Brain pericyte (primary cell): ENCODE measurements around the gene EARS2.
"Not testable (repeated sequence)": the region's sequence is repeated elsewhere in the genome, so short reads cannot be mapped to it uniquely, and the experiment has no call there.

Experiments used
- DNase-seq: peaks from one replicate; pipeline ENCODE4 v3.0.0-alpha.2; 2012; ENCODE audit warnings: low read depth, low spot score

EARS2 gene

DNA sequence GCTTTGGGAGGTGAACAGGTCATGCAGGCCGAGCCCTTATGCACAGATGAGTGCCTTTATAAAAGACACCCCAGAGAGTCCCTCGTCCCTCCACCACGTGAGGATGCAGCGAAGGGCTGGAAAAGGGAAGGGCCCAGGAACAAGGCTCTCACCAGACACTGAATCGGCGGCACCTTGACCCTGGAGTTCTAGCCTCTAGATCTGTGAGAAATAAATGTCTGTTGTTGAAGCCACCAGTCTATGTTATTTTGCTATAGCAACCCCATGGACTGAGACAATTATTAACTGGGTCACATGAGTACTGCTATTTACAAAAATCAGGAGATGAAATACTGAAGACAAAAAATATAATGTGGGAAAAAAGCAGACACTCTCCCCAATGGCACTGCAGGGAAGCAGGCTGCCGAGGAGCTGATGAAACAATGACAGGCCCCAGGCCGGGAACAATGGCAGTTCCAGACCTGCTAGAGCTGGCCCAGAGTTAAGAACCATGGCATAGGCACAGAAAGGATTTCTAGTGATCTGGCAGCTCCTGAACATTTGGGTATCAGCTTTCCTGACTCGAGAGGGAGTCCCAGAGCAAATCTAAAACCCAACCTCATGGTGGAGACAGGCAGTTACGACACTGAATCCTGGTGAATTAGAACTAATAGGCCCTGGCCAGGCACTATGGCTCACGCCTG lies 29.0 kb downstream of the EARS2 start:
- DNase-seq: no peak

DNA sequence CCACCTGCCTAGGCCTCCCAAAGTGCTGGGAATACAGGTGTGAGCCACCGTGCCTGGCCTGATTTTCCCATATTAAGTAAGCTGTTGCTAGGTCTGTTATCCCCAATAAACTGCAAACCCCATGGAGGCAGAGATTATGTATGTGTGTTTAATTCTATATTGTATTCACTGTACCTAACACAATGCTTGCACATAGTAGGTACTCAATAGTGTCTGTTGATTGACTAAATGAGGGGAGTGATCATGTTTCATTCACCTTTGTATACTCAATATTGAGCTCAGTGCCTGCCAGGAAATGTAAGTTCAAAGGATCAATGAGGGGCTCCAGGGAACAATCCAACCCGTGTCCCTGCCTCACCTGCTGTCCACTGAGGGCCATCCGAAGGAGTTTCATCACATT lies 32.3 kb downstream of the EARS2 start:
- no peak for DNase-seq

DNA sequence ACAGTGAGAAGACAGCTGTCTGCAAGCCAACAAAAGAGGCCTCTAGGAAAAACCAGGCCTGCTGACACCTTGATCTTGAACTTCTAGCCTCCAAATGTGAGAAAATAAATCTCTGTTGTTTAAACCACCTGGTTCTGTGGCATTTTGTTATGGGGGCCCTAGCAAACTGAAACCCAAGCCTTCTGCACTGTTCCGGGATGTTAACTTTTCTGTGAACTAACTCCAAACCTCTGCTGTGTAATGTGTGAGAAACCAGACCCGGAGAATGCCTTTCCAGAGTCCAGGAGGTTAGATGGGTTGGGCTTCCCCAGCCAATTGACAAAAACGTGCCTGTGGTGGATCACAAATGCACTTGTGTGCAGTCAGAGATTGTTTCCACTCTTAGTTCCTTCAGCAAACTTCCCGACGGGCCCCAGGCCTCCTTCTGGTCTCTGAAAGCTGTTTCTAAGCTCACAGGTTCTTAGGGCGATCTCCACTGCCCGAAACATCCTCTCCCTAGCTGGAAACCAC lies 33.2 kb downstream of the EARS2 start:
- DNase-seq: no peak

DNA sequence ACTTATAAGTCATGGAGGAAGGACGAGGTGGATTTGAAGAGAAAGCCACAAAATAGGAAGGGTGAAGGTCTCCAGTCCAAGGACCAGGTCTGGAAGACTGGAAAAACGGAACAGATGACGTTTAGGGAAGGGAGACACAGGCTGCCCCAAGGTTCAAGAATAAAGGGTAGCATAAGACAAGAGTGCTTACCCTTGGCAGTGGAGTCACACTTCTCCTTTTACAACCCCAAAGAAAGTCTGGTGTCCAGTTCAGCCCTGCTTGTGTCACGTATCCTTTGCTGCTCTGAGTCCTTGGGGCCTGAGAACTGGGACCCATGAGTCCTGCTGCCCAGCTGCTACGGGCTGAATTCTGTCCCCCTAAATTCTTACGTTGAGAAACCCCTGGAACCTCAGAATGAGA lies 33.8 kb downstream of the EARS2 start:
- DNase-seq: no peak

DNA sequence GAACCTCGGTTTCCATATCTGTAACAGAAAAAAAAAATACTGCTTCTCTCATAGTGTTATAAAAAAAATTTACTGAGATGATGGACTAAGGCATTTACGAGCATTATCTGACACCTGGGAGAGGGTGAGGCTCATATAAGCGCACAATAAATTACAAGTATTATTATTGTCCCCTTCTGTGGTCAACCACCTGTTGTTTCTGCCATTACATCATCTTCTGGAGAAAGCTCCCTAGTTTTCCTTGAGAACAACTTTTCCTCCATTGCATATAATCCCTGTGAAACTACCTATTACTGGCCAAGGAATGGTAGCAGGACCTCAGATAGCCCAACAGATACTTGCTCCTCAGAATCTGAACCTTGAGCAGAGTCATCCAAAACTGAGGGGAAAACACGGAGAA lies 35.2 kb downstream of the EARS2 start:
- DNase-seq: no peak

DNA sequence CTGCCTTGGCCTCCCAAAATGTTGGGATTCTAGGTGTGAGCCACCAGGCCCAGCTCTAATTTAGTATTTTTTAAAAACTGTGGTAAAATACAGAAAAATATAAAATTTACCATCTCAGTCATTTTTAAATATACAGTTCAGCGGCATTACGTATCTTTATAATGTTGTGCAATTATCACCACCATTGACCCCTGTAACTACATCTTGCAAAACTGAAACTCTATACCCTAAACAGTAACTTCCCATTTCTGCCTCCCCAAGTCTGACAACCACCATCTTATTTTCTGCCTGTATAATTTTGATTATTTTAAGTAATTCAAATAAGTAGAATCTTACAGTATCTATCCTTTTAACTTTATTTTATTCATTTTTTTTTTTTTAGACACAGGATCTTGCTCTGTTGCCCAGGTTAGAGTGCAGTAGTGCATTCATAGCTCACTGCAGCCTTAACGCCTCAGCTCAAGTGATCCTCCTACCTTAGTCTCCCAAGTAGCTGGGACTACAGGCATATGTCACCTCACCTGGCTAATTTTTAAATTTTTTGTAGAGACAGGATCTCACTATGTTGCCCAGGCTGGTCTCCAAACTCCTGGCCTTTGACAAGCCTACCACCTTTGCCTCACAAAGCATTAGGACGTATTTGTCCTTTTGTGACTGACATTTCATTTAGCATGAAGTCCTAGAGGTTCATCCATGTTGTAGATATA lies 36.0 kb downstream of the EARS2 start:
- DNase-seq: no peak

DNA sequence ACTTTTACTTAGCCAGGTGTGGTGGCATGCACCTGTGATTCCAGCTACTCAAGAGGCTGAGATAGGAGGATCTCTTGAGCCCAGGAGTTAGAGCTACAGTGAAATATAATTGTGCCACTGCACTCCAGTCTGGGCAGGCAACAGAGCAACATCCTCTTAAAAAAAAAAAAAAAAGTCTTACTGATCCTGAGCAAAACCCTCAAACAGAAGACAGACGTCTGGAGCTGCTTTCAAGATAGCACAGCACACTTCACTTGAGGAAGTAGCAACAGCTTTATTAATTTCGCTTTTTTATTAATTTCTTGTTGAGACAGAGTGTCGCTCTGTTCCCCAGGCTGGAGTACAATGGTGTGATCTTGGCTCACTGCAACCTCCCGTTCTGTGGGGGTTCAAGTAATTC lies 36.6 kb downstream of the EARS2 start:
- DNase-seq: no peak

DNA sequence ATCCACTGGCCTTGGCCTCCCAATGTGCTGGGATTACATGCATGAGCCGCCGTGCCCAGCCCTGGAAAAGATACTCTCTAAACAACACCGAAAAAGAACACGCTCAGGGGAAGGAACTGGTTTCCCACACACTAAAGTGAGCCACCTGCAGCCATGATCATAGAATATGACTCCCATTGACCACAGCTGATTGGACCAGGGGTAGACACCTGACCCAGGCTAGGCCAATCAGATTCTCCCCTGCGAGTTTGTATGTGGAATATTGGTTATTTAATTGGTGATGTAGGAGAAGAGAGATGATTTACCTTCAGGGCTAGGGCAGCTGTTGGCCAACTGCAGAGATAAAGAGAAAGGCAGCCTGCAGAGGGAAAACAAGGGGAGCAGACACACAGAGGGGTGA lies 37.9 kb downstream of the EARS2 start:
- DNase-seq: no peak

DNA sequence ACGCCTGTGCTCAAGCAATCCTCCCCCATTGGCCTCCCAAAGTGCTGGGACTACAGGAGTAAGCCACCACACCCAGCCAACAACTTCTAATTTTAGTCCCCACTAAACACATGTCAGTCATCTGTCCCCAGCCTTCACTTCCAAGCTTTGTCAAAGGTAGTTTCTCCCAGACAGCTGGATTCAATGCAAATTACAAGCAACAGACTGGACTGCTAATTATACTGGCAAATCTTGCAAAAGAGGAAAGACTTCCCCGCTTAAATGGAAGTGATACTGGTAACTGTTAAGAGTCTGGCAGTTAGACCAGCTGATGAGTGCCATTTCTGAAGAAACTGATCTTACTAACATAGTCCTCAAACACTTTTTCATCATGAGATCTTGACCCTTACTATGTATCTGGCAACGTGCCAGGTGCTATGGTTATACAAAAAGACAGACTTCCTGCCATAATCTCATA lies 38.7 kb downstream of the EARS2 start:
- no peak for DNase-seq

DNA sequence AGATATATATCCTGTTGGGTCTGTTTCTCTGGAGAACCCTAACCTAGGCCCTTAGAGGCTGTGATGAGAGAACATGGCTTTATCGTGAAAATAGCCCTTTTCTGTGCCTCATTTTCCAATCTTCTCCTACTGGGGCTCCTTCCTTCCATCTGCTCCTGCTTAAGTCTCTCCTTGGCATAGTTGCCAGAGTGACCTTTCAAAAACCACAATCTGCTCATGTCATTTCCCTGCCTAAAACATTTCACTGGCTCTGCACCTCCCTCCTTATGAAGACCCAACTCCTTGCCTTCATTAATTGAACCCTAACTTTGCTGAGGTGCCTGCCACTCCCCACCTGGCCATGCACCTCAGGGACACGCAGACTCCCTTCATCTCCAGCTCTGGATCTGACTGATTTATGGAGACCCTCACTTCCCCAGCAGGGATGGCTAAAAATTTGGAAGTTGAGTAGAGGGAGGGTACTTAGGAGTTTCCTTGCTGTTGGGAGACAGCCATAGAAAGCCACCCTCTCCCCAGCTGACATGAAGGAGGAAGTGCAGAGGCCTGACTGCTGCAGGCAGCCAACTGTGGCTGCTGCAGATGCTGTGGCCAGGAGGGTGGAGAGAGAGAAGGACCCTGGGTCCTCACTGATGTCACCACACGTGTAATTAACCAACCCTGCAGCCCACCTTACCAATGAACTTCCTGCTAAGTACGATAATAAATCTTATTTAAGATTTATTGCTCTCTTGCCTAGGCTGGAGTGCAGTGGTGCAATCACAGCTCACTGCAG lies 40.6 kb downstream of the EARS2 start:
- DNase-seq: no peak

DNA sequence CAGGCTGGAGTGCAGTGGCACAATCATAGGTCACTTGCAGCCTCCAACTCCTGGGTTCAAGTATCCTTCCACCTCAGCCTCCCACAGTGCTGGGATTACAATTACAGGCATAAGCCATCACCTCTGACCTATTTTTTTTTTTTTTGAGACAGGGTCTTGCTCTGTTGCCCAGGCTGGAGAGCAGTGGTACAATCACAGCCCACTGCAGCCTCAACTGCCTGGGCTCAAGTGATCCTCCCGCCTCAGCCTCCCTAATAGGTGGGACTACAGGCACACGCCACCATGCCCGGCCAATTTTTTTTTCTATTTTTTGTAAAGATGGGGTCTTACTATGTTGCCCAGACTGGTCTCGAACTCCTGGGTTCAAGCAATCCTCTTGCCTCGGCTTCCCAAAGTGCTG lies 41.3 kb downstream of the EARS2 start:
- no peak for DNase-seq

DNA sequence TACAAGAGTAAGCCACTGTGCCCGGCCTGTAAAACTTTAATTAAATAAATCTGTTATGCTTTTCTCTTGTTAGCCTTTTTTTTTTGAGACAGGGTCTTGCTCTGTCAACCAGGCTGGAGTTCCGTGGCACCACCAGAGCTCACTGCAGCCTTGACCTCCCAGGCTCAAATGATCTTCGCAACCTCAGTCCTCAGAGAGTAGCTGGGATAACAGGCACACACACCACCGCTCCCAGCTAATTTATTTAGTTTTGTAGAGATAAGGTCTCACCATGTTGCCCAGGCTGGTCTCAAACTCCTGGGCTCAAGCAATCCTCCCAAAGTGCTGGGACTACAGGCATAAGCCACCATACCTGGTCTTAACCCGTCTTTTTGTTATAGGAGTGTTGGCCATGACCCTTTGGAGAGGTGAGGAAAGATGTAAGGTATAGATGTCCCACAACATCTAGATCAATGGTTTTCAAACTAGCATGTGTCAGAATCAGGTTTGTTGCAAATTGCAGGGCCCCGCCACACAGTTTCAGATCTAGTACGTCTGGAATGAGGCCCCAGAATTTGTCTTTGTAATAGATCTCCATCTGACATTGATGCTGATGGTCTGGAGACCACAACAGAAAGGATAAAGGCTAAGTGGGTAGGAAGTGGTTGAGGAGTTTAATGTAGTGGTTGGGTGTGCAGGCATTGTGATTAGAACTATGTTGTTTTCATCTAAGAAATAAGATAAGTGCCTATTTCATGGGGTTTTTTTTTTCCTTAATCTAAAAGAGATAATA lies 42.6 kb downstream of the EARS2 start:
- DNase-seq: no peak

DNA sequence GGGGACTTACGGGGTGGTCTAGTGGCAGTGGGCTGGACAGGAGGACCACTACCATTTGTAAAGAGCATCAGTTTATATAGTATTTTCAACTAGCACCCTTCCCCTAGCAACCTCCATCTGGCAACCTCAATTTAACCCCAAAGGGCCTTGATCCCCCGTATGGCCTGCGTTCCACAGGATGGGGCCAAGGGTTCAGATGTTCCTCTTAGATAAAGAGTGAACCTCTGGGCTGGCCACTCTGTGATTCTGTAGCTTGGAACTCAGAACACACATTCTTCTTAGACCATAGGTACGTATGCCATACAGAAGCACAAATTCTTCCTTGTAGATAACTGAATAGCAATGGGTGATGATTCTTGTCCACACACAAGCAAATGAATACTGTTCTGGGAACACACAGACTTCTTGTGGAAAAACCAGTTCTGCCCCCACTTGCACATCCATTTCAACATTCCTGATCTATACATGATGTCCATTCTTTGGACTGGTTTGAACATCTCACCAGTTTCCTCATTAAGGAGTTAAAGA lies 44.9 kb downstream of the EARS2 start:
- DNase-seq: no peak

DNA sequence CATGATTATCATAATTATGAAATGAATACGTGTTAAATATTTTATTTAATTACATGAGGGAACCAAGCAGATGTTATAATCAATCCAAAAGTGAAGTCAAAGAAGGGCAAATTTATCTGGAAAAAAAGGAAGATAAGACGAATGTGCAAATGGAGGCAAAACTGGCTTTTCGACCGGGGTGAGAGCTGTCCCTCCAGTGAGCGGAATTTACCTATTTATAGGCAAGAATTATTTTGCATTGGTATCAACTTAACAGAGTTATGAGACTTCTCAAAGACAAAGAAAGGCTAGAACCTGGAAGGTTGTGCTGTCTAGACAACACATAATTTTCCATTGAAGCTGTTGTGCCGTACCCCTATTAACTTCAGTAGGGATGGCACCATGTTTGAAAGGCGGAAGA lies 45.4 kb downstream of the EARS2 start:
- no peak for DNase-seq

DNA sequence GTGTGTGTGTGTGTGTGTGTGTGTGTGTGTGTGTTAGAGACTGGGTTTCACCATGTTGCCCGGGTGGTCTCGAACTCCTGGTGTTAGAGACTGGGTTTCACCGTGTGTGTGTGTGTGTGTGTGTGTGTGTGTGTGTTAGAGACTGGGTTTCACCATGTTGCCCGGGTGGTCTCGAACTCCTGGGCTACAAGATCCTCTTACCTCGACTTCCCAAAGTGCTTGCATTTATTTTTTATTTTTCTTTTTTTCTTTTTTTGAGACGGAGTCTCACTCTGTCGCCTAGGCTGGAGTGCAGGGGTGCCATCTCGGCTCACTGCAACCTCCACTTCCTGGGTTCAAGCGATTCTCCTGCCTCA lies 46.3 kb downstream of the EARS2 start:
- not testable (repeated sequence) for DNase-seq

DNA sequence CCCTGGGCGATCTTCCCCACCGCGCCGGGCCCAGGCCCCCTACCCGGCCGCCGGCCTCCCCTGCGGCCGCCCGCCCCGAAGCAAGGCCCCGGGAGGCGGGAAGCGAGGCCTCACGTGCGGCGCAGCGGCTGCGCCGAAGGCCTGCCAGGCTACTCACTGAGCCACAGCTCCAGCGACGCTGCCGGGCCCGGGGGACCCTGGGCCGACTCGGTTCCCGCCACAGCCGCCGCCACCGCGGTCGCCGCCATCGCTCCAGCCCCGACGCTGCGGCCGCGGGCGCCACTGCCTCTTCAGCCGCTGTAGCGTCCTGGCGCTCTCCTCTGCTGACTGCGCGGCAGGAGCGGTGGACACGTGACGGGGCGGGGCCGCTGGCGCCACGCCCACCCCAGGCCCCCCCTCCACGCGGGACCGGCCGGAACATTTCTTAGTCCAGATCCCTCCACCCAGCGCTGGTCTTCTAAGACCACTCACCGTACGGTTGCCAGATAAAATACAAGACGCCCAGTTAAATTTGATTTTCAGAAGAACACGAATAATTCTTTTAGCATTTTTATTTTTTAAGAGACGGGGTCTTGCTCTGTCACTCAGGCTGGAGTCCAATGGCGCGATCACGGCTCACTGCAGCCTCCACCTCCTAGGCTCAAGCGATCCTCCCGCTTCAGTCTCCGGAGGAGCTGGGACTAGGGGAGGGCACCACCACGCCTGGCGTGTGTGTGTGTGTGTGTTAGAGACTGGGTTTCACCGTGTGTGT lies 46.8 kb downstream of the EARS2 start, which contains the start of gene GGA2:
Gene GGA2, minus strand, starts transcription at position 331 of the 751 bp plus-strand sequence. Its CDS starts 83 bp downstream, at position 248.
- peak; percentile 39 for DNase-seq

DNA sequence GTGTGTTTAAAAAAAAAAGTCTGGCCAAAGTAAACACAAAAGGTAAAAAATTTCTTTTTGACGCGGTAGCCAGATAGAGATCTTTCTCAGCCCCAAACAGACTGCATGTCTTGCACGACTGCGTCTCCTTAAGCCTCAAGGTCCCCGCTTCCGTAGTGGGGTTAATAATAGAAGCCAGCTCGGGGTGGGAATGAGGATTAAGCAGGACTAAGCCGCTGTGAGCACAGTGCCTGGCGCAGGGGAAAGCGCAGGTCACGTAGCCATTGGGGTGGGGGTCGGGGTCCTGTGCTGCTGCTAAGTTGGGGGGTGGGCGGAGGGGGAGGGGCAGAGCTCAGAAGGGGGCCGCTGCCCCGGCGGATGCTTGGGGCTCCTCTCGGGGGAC lies 47.4 kb downstream of the EARS2 start:
- DNase-seq: no peak

DNA sequence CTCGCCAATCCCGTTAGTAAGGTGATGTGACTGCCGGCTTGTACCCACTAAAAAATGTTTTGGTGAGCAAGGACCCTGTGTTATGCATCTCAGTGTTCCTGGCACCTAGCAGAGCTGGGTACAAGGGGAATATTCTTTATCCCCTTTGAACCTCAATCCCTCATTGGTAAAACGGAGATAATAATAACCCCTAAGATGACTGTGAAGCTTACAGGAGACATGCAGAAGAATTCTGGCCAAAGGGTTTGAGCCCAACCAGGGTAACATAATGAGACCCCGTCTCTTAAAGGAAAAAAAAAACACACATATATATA lies 47.8 kb downstream of the EARS2 start:
- no peak for DNase-seq

DNA sequence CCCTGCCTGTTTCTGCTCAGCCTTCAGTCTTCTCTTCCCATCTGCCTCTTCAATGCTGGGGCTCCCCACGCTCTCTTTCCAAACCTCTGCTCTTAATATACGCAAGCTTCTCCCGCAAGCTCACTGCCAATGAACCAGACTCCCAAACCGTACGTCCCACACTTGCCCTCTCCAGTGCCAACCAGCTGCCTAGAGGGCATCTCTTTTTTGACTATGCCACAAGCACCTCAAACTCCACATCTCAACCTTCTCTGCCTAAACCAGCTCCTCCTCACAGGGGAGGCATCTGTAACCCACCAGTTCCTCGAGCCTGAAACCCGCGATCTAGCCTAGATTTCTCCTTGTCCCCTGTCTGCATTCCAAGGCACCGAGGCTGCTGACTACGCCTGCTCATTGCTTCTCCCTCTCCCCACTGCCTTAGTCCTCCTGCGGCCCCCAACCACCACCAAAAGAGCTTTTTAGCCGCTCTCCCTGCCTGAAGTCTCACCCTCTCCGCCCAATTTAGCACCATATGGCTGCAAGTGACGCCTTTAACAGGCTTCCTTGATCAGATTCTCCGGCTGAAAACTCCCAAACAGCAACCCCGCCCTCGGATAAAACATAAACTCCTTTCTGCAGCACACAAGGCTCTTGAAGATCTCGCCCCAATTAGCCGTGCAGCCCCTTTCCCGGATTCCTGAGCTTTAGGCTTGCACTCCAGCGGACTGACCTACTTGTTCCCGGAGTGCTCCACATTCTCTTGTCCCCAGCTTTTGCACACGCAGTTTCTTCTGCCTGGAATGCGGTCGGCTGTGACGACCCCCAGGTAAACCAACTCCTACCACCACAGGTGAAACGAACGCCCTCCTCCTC lies 48.3 kb downstream of the EARS2 start:
- no peak for DNase-seq

DNA sequence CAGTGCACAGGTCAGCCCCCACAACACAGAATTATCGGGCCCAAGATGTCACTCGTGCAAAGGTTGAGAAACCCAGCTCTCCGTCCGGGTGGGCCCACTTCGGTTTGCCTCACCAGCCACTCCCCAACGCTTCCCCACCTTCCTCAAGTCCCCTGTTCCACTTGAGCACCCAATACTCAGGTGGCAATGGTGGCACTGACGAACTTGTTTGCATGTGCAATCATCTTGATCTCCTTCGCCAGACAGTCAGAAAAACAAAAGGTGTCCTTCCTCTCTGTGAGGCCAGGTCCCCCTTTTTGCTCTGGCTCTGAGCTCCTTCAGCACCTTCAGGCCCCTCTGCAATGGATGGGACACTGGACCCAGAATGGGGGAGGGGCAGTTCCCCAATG lies 50.5 kb downstream of the EARS2 start:
- no peak for DNase-seq
